ENCODE results near the gene CACNA1H.

The CACNA1H gene

DNA sequence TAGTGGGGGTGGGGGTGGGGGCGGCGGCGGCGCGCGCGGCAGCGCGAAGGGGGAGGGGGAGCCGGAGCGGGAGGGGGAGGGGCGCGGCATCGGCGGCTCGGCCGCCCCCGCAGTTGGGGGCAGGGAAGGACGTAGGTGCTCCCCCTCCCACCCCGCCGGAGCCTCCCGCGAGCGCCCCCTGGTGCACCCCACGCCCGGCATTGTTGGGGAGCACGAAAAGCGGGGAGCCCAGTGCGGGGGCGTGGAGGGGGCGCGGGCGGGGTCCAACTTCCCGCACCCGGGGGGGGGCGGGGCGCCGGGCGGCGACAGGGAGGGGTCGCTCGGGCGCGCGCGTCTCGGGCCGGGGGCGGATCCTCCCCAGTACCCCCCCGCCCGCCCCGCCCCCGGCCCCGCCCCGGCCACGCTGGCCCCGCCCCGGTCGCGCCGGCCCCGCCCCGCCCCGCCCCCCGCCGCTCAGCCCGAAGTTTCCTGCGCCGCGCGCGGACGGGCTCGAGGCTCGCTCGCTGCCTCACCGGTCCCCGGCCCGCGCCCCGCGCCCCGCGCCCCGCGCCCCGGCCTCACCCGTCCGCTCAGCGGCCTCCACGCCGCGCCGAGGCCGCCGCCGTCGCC, at the start of gene CACNA1H:
Gene CACNA1H (plus strand): TSS at position 456 of the 609 bp plus-strand sequence. CDS start 632 bp downstream, outside the sequence.
- Histone ChIP-seq H3K9me3 (no peaks in the 10 kb centered on the region), H3K4me1 (ENCODE audit: control insufficient read depth in 1 of 2, insufficient read depth in 1 of 2, low read depth in 1 of 2, low read length in 1 of 2) (no peaks in the 10 kb centered on the region), H3K4me3 (ENCODE audit: low read depth in 1 of 2, low read length in 1 of 2) (no peak within 1 kb of the TSS), H3K27me3 (peaks cover 85% of the 10 kb centered on the region), H3K36me3 (no peaks in the 10 kb centered on the region), H3K27ac (no peak within 1 kb of the TSS)
- TF ChIP-seq, protein P1, sequence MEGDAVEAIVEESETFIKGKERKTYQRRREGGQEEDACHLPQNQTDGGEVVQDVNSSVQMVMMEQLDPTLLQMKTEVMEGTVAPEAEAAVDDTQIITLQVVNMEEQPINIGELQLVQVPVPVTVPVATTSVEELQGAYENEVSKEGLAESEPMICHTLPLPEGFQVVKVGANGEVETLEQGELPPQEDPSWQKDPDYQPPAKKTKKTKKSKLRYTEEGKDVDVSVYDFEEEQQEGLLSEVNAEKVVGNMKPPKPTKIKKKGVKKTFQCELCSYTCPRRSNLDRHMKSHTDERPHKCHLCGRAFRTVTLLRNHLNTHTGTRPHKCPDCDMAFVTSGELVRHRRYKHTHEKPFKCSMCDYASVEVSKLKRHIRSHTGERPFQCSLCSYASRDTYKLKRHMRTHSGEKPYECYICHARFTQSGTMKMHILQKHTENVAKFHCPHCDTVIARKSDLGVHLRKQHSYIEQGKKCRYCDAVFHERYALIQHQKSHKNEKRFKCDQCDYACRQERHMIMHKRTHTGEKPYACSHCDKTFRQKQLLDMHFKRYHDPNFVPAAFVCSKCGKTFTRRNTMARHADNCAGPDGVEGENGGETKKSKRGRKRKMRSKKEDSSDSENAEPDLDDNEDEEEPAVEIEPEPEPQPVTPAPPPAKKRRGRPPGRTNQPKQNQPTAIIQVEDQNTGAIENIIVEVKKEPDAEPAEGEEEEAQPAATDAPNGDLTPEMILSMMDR (IDR thresholded peaks at IDR 0.05) = no peak

DNA sequence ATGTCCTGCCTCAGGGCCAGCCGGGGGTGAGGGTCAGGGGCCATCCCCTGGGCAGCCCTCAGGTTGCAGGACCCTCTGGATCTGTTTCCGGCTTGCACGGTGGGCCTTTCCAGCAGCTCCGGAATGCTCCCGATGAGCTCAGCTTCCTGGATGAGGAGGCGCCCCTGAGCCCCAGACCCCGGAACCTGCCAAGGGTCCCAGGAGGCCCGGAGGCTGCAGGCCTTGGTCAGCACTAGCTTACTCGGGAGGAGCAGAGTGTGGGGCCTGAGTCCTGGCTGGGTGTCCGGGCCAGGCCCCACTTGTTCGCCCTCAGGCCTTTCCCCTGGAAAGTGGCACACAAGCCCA, 49.3 kb upstream of the CACNA1H start:
- no peaks in the 10 kb centered on the region for H3K9me3 ChIP-seq
- H3K27me3 ChIP-seq = peaks cover 86% of the 10 kb centered on the region
- TF ChIP-seq, protein P1 (IDR thresholded peaks at IDR 0.05) = no peak
- no peak overlapping the region for H3K27ac ChIP-seq
- peaks cover 0 to 4% of the 10 kb centered on the region in 2 experiments for H3K4me1 ChIP-seq (ENCODE audit: control insufficient read depth in 1 of 2, insufficient read depth in 1 of 2, low read depth in 1 of 2, low read length in 1 of 2)
- no peak overlapping the region for H3K4me3 ChIP-seq (ENCODE audit: low read depth in 1 of 2, low read length in 1 of 2)
- no peaks in the 10 kb centered on the region for H3K36me3 ChIP-seq

DNA sequence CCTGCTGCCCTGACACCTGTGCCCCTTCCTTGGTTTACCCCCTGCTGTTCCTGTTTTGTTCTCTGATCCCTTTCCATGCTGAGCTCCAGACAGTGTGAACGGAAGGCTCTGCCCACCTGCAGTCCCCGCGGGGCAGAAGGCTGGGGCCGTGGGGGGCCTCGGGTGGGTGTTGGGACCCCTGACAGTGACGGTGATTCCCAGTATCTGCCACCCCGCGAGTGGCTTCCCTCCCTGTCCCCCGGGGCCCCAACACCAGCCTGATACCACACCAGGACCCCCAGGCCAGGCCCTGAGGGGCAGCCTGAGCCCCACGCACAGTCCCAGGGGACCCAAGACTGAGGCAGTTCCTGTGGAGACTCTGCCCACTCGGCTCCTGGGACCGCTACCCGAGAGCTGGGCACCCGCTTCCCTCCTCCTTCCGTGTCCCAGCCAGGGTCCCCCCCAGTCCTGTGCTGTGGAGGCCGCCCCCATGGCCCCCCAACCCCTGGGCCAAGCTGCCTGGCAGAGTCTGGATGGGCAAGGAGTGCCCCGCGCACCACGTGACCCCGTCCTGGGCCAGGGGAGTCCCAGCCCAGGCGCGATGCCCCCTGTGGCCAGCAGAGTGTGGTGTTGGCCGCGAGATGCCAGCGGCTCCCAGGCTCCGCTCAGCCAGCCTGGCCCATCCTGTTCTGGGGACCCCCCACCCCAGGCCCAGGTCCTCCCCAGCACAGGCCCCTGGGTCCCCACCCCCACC, 46.9 kb upstream of the CACNA1H start:
- no peaks in the 10 kb centered on the region for H3K36me3 ChIP-seq
- peaks cover 0 to 4% of the 10 kb centered on the region in 2 experiments for H3K4me1 ChIP-seq (ENCODE audit: control insufficient read depth in 1 of 2, insufficient read depth in 1 of 2, low read depth in 1 of 2, low read length in 1 of 2)
- peaks cover 79% of the 10 kb centered on the region for H3K27me3 ChIP-seq
- no peak overlapping the region for H3K27ac ChIP-seq
- TF ChIP-seq, protein P1 (IDR thresholded peaks at IDR 0.05) = no peak
- H3K9me3 ChIP-seq = no peaks in the 10 kb centered on the region
- H3K4me3 ChIP-seq (ENCODE audit: low read depth in 1 of 2, low read length in 1 of 2) = no peak overlapping the region

GRCh38 chr16:1106659-1107058, 46.2 kb upstream of the CACNA1H start:
- H3K4me3 ChIP-seq (ENCODE audit: low read depth in 1 of 2, low read length in 1 of 2) = no peak overlapping the region
- H3K4me1 ChIP-seq (ENCODE audit: control insufficient read depth in 1 of 2, insufficient read depth in 1 of 2, low read depth in 1 of 2, low read length in 1 of 2) = peaks cover 0 to 4% of the 10 kb centered on the region in 2 experiments
- H3K27ac ChIP-seq = no peak overlapping the region
- H3K36me3 ChIP-seq = no peaks in the 10 kb centered on the region
- H3K9me3 ChIP-seq = no peaks in the 10 kb centered on the region
- TF ChIP-seq, protein P1 (IDR thresholded peaks at IDR 0.05) = no peak
- H3K27me3 ChIP-seq = peaks cover 73% of the 10 kb centered on the region

DNA sequence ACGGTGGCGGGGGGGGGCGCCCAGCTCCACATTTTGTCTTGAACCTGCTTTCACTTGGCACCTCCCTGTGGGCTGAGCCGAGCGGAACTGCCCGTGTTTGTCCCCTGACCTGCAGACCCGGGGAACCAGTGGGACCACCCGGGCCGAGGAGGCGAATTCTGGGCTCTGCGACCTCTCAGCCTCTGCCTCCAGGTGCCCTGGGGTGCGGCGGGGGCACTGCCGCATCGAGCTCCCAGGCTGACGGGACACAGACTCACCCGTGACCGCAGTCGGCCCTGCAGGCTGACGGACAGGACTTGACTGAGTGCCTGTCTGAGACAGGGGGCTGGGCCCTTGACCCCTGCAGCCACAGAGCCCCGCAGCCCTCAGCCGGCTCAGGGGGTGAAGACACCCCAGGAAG, 45.8 kb upstream of the CACNA1H start:
- H3K9me3 ChIP-seq = no peaks in the 10 kb centered on the region
- no peak overlapping the region for H3K27ac ChIP-seq
- no peak overlapping the region for H3K4me3 ChIP-seq (ENCODE audit: low read depth in 1 of 2, low read length in 1 of 2)
- TF ChIP-seq, protein P1 (IDR thresholded peaks at IDR 0.05) = no peak
- H3K36me3 ChIP-seq = no peaks in the 10 kb centered on the region
- H3K27me3 ChIP-seq = peaks cover 71% of the 10 kb centered on the region
- H3K4me1 ChIP-seq (ENCODE audit: control insufficient read depth in 1 of 2, insufficient read depth in 1 of 2, low read depth in 1 of 2, low read length in 1 of 2) = peaks cover 0 to 4% of the 10 kb centered on the region in 2 experiments

Data from neutrophil (primary cell).